Upper lobe of right lung (tissue), 1 donor: ENCODE data around the gene FRMD4B. TPM values are rescaled to one million over a fixed set of nuclear protein-coding genes. Genes with fewer than 3 reads are reported as not detected.
"Not testable (repeated sequence)": the region's sequence is repeated elsewhere in the genome, so short reads cannot be mapped to it uniquely, and the experiment has no call there.

Experiments
- ATAC-seq: fragments of 200-7000 bp; cut with Tn5 transposase; one replicate; pipeline ENCODE4 v1.9.1; 2020; ENCODE audit warnings: mild to moderate bottlenecking, moderate library complexity
- DNase-seq: peaks from one replicate; pipeline ENCODE4 v3.0.0-alpha.2; 2020
- H3K27ac ChIP-seq: fragments of 200-600 bp; one replicate; pipeline ENCODE4 v1.8.0; 2022
- H3K27me3 ChIP-seq: fragments of 200-600 bp; one replicate; pipeline ENCODE4 v1.8.0; 2022; ENCODE audit warnings: mild to moderate bottlenecking
- H3K36me3 ChIP-seq: fragments of 200-600 bp; one replicate; pipeline ENCODE4 v1.8.0; 2022
- H3K4me1 ChIP-seq: fragments of 200-600 bp; one replicate; pipeline ENCODE4 v1.8.0; 2022
- H3K4me3 ChIP-seq: fragments of 200-600 bp; one replicate; pipeline ENCODE4 v1.8.0; 2022; ENCODE audit warnings: mild to moderate bottlenecking
- H3K9me3 ChIP-seq: fragments of 200-600 bp; one replicate; pipeline ENCODE4 v1.8.0; 2022
- CTCF ChIP-seq: fragments of 200-600 bp; IDR thresholded peaks from one replicate; pipeline ENCODE4 v1.8.0; 2022; ENCODE audit warnings: antibody characterized with exemption
- intact Hi-C: fragments of 100-400 bp; cut with DNase I; formaldehyde crosslinking; loops from one replicate; pipeline ENCODE4 v1.11.0; 2022
- total RNA-seq: library from RNA; stranded (reverse); fragmentation: NEBNext Ultra II Directional; extraction: Animal tissue kit (Norgen Biotek cat#: 25700); gene quantifications from one replicate; pipeline ENCODE4 v1.2.1, GENCODE V29; 2021
- donor health status: DM: no; HTN: yes; CAD: no; lungs with severe emphysema.

FRMD4B gene
- total RNA-seq, 1 donor from 2014 or later, result 60.7 TPM

DNA sequence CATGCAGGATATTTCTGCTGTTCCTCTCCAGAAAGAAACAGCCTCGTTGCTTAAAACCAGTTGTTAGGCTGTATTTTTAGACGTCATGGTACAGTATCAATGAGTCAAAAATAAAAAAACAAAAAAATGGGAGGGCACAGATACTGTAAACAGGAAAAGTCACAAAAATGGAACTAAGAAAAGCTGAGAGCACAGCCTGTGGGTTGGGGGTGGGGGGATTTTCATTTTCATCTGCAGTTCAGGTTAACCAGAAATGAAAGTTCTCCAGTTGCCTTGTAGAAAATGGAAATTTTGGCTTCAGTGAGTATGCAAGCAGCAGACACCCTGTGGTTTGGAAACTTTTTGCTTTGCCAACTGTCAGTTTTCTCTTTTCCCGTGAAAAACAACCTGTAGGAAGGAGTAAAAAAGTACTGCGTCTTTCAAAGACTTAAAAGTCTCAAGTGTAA is 59.0 kb downstream of the FRMD4B start:
- Histone ChIP-seq H3K27me3 (no peaks in the 10 kb centered on the region), H3K4me3 (no peak overlapping the region), H3K4me1 (peaks cover 76% of the 10 kb centered on the region), H3K9me3 (no peaks in the 10 kb centered on the region), H3K36me3 (no peaks in the 10 kb centered on the region), H3K27ac (peak overlapping the region; percentile 38)
- no peak for DNase-seq
- no peak for TF ChIP-seq CTCF
- no peak for ATAC-seq
- intact Hi-C loops, result loop anchor here (10.0 kb wide), 1 partner anchor 88 kb away; no protein-coding TSS in a partner anchor

GRCh38 chr3:69325151-69325550 is 60.7 kb downstream of the FRMD4B start:
- H3K9me3 ChIP-seq, result no peaks in the 10 kb centered on the region
- no peak for TF ChIP-seq CTCF
- peaks cover 65% of the 10 kb centered on the region for H3K4me1 ChIP-seq
- H3K27ac ChIP-seq, result no peak overlapping the region
- intact Hi-C loops, result loop anchor here (10.0 kb wide), 1 partner anchor 90 kb away; no protein-coding TSS in a partner anchor
- no peaks in the 10 kb centered on the region for H3K36me3 ChIP-seq
- no peaks in the 10 kb centered on the region for H3K27me3 ChIP-seq
- DNase-seq (no peak), ATAC-seq (no peak)
- H3K4me3 ChIP-seq, result no peak overlapping the region

DNA sequence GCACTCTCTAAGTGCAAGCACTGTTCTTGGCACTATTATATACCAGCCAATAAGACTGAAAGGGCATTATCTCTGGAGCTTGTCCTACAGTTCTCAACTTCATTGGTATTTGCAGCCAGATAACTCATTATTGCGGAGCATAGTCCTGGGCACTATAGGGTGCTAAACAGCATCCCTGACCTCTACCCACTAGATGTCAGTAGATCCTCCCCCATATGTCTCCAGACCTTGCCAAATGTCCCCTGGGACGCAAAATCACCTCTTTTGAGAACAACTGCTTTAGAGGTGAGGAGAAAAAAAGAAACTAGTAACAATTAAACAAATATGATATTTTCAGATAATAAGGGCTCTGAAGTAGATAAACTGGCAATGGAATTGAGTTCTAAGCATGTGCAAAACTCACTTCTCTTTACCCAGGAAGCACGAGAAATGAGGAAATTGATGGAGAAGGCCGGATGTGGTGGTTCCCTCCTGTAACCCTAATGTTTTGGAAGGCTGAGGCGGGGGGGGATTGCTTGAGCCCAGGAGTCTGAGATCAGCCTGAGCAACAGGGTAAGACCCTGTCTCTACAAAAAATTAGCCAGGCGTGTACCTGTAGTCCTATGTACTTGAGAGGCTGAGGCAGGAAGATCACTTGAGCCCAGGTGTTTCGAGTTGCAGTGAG is 61.4 kb downstream of the FRMD4B start:
- intact Hi-C loops, result loop anchor here (10.0 kb wide), 1 partner anchor 90 kb away; no protein-coding TSS in a partner anchor
- peak; percentile 73 for ATAC-seq
- TF ChIP-seq CTCF, result peak; percentile 50
- no peaks in the 10 kb centered on the region for H3K27me3 ChIP-seq
- peaks cover 61% of the 10 kb centered on the region for H3K4me1 ChIP-seq
- no peak overlapping the region for H3K4me3 ChIP-seq
- no peak for DNase-seq
- no peak overlapping the region for H3K27ac ChIP-seq
- no peaks in the 10 kb centered on the region for H3K36me3 ChIP-seq
- H3K9me3 ChIP-seq, result no peaks in the 10 kb centered on the region

- Histone ChIP-seq H3K4me3 (no peak overlapping the region), H3K27ac (no peak overlapping the region), H3K9me3 (no peaks in the 10 kb centered on the region), H3K27me3 (no peaks in the 10 kb centered on the region), H3K36me3 (no peaks in the 10 kb centered on the region), H3K4me1 (peaks cover 57% of the 10 kb centered on the region)
- TF ChIP-seq CTCF, result no peak
- ATAC-seq (no peak), DNase-seq (no peak)
- intact Hi-C loops, result loop anchor here (10.0 kb wide), 1 partner anchor 91 kb away; no protein-coding TSS in a partner anchor
Measured at GRCh38 chr3:69323941-69324340, 61.9 kb downstream of the FRMD4B start.

DNA sequence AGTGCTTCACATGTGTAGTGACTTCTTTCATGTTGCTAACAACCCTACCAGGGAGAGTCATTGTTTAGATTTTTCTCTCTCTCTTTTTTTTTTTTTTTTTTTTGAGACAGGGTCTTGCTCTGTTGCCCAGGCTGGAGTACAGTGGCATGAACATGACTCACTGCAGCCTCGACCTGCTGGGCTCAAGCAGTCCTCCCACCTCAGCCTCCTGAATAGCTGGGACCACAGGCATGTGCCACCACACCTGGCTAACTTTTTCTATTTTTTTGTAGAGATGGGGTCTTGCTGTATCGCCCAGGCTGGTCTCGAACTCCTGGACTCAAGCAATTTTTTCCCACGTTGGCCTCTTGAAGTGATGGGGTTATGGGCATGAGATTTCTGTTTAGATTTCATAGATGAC is 63.4 kb downstream of the FRMD4B start:
- H3K36me3 ChIP-seq, ATAC-seq, H3K4me3 ChIP-seq, H3K9me3 ChIP-seq, H3K27ac ChIP-seq, H3K27me3 ChIP-seq, DNase-seq: not testable (repeated sequence)
- peaks cover 43% of the 10 kb centered on the region for H3K4me1 ChIP-seq
- intact Hi-C loops, result loop anchor here (10.0 kb wide), 1 partner anchor 92 kb away; no protein-coding TSS in a partner anchor

- H3K36me3 ChIP-seq, result no peaks in the 10 kb centered on the region
- no peak for TF ChIP-seq CTCF
- ATAC-seq (no peak), DNase-seq (no peak)
- H3K27ac ChIP-seq, result no peak overlapping the region
- no peaks in the 10 kb centered on the region for H3K9me3 ChIP-seq
- H3K4me3 ChIP-seq, result no peak overlapping the region
- intact Hi-C loops, result loop anchor here (10.0 kb wide), 1 partner anchor 93 kb away; no protein-coding TSS in a partner anchor
- H3K27me3 ChIP-seq, result no peaks in the 10 kb centered on the region
- peaks cover 39% of the 10 kb centered on the region for H3K4me1 ChIP-seq
Measured at GRCh38 chr3:69322158-69322509, 63.8 kb downstream of the FRMD4B start.
